ENCODE results near the gene ARHGEF19. TPM values are rescaled to one million over a fixed set of nuclear protein-coding genes. Genes with fewer than 3 reads are reported as not detected.

Gene ARHGEF19
- total RNA-seq (8.2 TPM), polyA plus RNA-seq (ENCODE audit: insufficient read depth, low read depth, low replicate concordance) (3.5 TPM)
- long read RNA-seq, donor 1, partial matches to known transcripts, result 0 of 1 reads
- long read RNA-seq, donor 1, other reads (novel, unspliced or antisense), result 0 of 1 reads
- long read RNA-seq, donor 2, partial matches to known transcripts, result 0 of 3 reads
- long read RNA-seq, donor 2, other reads (novel, unspliced or antisense), result 0 of 3 reads
- long read RNA-seq, donor 3, result 0 reads
- long read RNA-seq, donor 4, result 0 reads
- long read RNA-seq, donor 5, result 0 reads
- long read RNA-seq, donor 6, partial matches to known transcripts, result 0 of 1 reads
- long read RNA-seq, donor 6, other reads (novel, unspliced or antisense), result 0 of 1 reads
- long read RNA-seq, donor 7, partial matches to known transcripts, result 2 of 7 reads
- long read RNA-seq, donor 7, other reads (novel, unspliced or antisense), result 3 of 7 reads
- long read RNA-seq, donor 8, partial matches to known transcripts, result 0 of 3 reads
- long read RNA-seq, donor 8, other reads (novel, unspliced or antisense), result 0 of 3 reads
- long read RNA-seq, donor 9, partial matches to known transcripts, result 0 of 2 reads
- long read RNA-seq, donor 9, other reads (novel, unspliced or antisense), result 0 of 2 reads
- long read RNA-seq, donor 10, partial matches to known transcripts, result 0 of 1 reads
- long read RNA-seq, donor 10, other reads (novel, unspliced or antisense), result 0 of 1 reads

GRCh38 chr1:16212251-16212961, at the start of gene ARHGEF19:
TSS of gene ARHGEF19 (minus strand) at chr1:16212652. CDS start at chr1:16209054, 3,598 bp downstream.
- Histone ChIP-seq H3K4me1 (ENCODE audit: control insufficient read depth in 2 of 3, insufficient read depth in 2 of 3, low read depth in 1 of 3, low read length in 3 of 3) (peaks cover 0 to 16% (median 0%) of the 10 kb centered on the region in 3 donors), H3K9ac (ENCODE audit: low read length in 3 of 3) (peak within 1 kb of the TSS in 1 of 3 donors; percentile 15), H3K27me3 (ENCODE audit: control insufficient read depth, insufficient read depth, low read length) (no peaks in the 10 kb centered on the region), H3K4me3 (ENCODE audit: low read length in 3 of 3) (no peak within 1 kb of the TSS), H3K36me3 (ENCODE audit: control insufficient read depth in 2 of 3, insufficient read depth in 3 of 3, low read length in 3 of 3) (no peaks in the 10 kb centered on the region), H3K27ac (ENCODE audit: low read depth in 2 of 2, low read length in 2 of 2) (peak within 1 kb of the TSS in 1 of 2 donors; percentile 22), H3K9me3 (ENCODE audit: control insufficient read depth in 2 of 3, insufficient read depth in 1 of 3, low read length in 3 of 3) (no peaks in the 10 kb centered on the region)
- FAIRE-seq (no peak), DNase-seq (peak; percentile 84 to 91 (median 87))
- TF ChIP-seq CTCF (IDR thresholded peaks at IDR 0.05; ENCODE audit: borderline replicate concordance, extremely low read depth, insufficient read depth), result no peak
- intact Hi-C loops (cut with DNase I), result no loop called here

GRCh38 chr1:16262067-16262466, 49.6 kb upstream of the ARHGEF19 start:
- Histone ChIP-seq H3K9me3 (ENCODE audit: control insufficient read depth in 2 of 3, insufficient read depth in 1 of 3, low read length in 3 of 3) (no peaks in the 10 kb centered on the region), H3K36me3 (ENCODE audit: control insufficient read depth in 2 of 3, insufficient read depth in 3 of 3, low read length in 3 of 3) (no peaks in the 10 kb centered on the region), H3K27ac (ENCODE audit: low read depth in 2 of 2, low read length in 2 of 2) (no peak overlapping the region), H3K4me1 (ENCODE audit: control insufficient read depth in 2 of 3, insufficient read depth in 2 of 3, low read depth in 1 of 3, low read length in 3 of 3) (no peaks in the 10 kb centered on the region), H3K4me3 (ENCODE audit: low read length in 3 of 3) (no peak overlapping the region), H3K9ac (ENCODE audit: low read length in 3 of 3) (no peak overlapping the region), H3K27me3 (ENCODE audit: control insufficient read depth, insufficient read depth, low read length) (no peaks in the 10 kb centered on the region)
- FAIRE-seq (no peak), DNase-seq (no peak)
- intact Hi-C loops (cut with DNase I), result no loop called here
- no peak for TF ChIP-seq CTCF (IDR thresholded peaks at IDR 0.05; ENCODE audit: borderline replicate concordance, extremely low read depth, insufficient read depth)

GRCh38 chr1:16260814-16261213, 48.4 kb upstream of the ARHGEF19 start:
- no peak for FAIRE-seq
- H3K36me3 ChIP-seq (ENCODE audit: control insufficient read depth in 2 of 3, insufficient read depth in 3 of 3, low read length in 3 of 3), result peaks cover 0 to 12% (median 6%) of the 10 kb centered on the region in 3 donors
- intact Hi-C loops (cut with DNase I), result no loop called here

More at GRCh38 chr1:16260814-16261213, 48.4 kb upstream of the ARHGEF19 start:
- no peak overlapping the region for H3K4me3 ChIP-seq (ENCODE audit: low read length in 3 of 3)
- no peak overlapping the region for H3K9ac ChIP-seq (ENCODE audit: low read length in 3 of 3)
- H3K27ac ChIP-seq (ENCODE audit: low read depth in 2 of 2, low read length in 2 of 2), result no peak overlapping the region
- no peaks in the 10 kb centered on the region for H3K9me3 ChIP-seq (ENCODE audit: control insufficient read depth in 2 of 3, insufficient read depth in 1 of 3, low read length in 3 of 3)
- H3K4me1 ChIP-seq (ENCODE audit: control insufficient read depth in 2 of 3, insufficient read depth in 2 of 3, low read depth in 1 of 3, low read length in 3 of 3), result no peaks in the 10 kb centered on the region
- TF ChIP-seq CTCF (IDR thresholded peaks at IDR 0.05; ENCODE audit: borderline replicate concordance, extremely low read depth, insufficient read depth), result no peak
- no peak for DNase-seq
- no peaks in the 10 kb centered on the region for H3K27me3 ChIP-seq (ENCODE audit: control insufficient read depth, insufficient read depth, low read length)

All from kidney (tissue), 22 donors.